Neural crest cell (in vitro differentiated cells): ENCODE data around the gene MYL9. TPM values are rescaled to one million over a fixed set of nuclear protein-coding genes. Genes with fewer than 3 reads are reported as not detected.
A peak's percentile ranks its signal among the peaks of the same experiment; 100 is the strongest.

Source experiments
- DNase-seq: peaks from one replicate; pipeline ENCODE4 v3.0.0; 2021; ENCODE audit warnings: low read depth, mixed read lengths, low spot score
- H3K27ac Mint-ChIP-seq: one replicate; pipeline ENCODE4 v1.8.0; 2021; ENCODE audit warnings: mild to moderate bottlenecking, mixed read lengths; ENCODE audit not compliant: unreplicated experiment
- H3K27me3 Mint-ChIP-seq: 2 replicates; pipeline ENCODE4 v1.8.0; 2021; ENCODE audit warnings: low read depth, mild to moderate bottlenecking, mixed read lengths
- H3K36me3 Mint-ChIP-seq: 2 replicates; pipeline ENCODE4 v1.8.0; 2021; ENCODE audit warnings: low read depth, mild to moderate bottlenecking, mixed read lengths
- H3K4me1 Mint-ChIP-seq: 2 replicates; pipeline ENCODE4 v1.8.0; 2021; ENCODE audit warnings: mixed read lengths
- H3K4me3 Mint-ChIP-seq: one replicate; pipeline ENCODE4 v1.8.0; 2021; ENCODE audit warnings: mild to moderate bottlenecking, mixed read lengths
- H3K9me3 Mint-ChIP-seq: 2 replicates; pipeline ENCODE4 v1.8.0; 2021; ENCODE audit warnings: mixed read lengths
- total RNA-seq: library from RNA; stranded (reverse); gene quantifications from 2 replicates; pipeline ENCODE4 v1.2.1, GENCODE V29; 2021
- TF ChIP-seq, protein P1 (sequence below): fragments of 200-600 bp; sonication (generic); conservative IDR thresholded peaks from 2 replicates; pipeline ENCODE4 v1.5.0; 2021; ENCODE audit warnings: antibody characterized with exemption, mild to moderate bottlenecking

Gene MYL9
- total RNA-seq, 1 donor from 2014 or later = 19.8 TPM

DNA sequence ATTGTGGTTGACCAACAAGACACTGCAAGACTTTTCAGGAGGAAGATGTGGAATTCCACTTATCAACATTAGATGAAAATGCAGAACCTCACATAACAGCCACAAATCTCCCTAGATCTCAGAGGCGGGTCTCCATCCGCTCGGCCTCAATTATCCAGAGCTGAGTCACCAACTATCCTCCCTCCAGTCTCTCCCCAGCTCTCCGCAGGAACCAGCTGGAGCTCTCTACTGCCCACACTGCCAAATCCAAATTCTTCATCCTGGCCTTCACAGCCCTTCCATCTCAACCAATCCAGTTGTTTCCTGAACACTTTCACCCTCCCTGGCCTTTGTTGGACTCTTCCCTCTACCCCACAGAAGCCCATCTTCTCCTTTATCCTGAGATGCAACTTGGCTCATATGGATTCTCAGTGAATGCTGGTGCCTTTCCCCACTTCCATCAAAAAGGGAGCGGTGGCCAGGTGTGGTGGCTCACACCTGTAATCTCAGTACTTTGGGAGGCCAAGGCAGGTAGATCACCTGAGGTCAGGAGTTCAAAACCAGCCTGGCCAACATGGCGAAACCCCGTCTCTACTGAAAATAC, 28.6 kb downstream of the MYL9 start:
- Mint-ChIP-seq H3K4me3 (peak overlapping the region; percentile 31), H3K36me3 (peaks cover 3% of the 10 kb centered on the region), H3K9me3 (peaks cover 3% of the 10 kb centered on the region), H3K27ac (no peak overlapping the region), H3K27me3 (peaks cover 7% of the 10 kb centered on the region), H3K4me1 (peaks cover 23% of the 10 kb centered on the region)
- TF ChIP-seq, protein P1, sequence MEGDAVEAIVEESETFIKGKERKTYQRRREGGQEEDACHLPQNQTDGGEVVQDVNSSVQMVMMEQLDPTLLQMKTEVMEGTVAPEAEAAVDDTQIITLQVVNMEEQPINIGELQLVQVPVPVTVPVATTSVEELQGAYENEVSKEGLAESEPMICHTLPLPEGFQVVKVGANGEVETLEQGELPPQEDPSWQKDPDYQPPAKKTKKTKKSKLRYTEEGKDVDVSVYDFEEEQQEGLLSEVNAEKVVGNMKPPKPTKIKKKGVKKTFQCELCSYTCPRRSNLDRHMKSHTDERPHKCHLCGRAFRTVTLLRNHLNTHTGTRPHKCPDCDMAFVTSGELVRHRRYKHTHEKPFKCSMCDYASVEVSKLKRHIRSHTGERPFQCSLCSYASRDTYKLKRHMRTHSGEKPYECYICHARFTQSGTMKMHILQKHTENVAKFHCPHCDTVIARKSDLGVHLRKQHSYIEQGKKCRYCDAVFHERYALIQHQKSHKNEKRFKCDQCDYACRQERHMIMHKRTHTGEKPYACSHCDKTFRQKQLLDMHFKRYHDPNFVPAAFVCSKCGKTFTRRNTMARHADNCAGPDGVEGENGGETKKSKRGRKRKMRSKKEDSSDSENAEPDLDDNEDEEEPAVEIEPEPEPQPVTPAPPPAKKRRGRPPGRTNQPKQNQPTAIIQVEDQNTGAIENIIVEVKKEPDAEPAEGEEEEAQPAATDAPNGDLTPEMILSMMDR = no peak
- DNase-seq = no peak

DNA sequence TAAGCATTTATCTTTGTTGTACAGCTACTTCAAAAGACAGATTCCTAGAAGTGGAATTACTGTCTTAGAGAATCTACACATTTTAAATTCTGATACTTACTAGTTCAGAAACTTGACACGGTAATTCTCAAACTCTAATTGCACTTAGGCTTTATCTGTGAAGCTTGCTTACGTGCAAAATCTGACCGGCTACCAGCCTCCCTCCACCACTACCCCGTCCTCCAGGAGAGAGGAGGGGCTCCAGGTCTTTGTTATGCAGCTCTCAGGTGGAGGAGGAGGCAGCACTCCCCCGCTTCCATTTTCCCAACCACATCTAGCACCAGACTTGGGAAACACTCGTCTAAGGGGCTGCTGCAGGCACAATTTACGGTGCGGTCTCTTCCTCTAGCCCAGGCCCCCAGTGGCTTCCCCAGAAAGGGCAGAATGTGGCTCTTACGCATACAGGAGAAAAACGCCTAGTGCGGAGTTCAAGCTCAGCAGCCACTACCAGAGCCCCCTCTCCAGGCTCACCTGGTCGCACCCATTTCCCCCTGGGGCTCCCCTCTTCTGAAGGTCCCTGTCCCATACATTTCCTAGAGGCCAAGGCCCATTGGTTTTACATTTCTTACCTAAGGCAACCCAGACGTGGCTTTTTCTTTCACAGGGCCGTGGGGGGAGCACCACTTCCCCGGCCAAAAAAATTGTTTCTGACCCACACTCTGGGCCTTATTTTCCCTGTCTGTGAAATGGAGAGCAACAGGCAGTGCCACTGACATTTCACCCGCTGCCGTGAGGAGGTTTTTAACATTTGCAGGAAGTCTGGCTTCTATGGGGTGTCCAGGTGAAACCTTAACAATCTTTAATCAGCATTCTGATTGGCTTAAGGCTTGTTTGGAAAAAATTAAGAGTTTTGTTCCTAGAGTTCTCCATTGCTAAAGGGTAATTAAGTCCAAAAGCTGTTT, 30.5 kb downstream of the MYL9 start:
- Mint-ChIP-seq H3K27ac (no peak overlapping the region), H3K9me3 (no peaks in the 10 kb centered on the region), H3K36me3 (no peaks in the 10 kb centered on the region), H3K4me3 (peak overlapping the region; percentile 90), H3K27me3 (peaks cover 8% of the 10 kb centered on the region), H3K4me1 (peaks cover 38% of the 10 kb centered on the region)
- TF ChIP-seq, protein P1 = no peak
- no peak for DNase-seq

DNA sequence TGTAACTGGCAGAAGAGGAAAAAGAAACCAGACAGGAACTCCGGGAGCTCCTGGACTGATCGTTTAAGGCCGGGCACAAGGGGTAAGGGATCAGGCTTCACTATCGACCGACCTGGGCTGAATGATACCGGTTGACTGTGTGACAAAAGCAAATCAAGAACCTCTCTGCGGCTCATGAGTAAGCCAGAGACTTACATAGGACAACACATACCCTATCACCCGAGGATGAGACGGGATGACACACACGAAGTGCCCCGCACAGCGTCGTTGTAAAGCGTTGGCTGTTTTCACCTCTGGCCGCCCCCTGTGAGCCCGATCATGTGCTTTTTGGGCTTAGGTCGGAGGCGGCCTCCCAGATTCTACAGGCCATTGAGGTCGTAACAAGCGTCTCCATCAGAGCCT, 31.4 kb downstream of the MYL9 start:
- TF ChIP-seq, protein P1 = no peak
- H3K9me3 Mint-ChIP-seq = no peaks in the 10 kb centered on the region
- peak overlapping the region; percentile 90 for H3K4me3 Mint-ChIP-seq
- H3K27ac Mint-ChIP-seq = peak overlapping the region; percentile 54
- H3K4me1 Mint-ChIP-seq = peaks cover 38% of the 10 kb centered on the region
- H3K27me3 Mint-ChIP-seq = peaks cover 8% of the 10 kb centered on the region
- H3K36me3 Mint-ChIP-seq = no peaks in the 10 kb centered on the region
- peak; percentile 26 for DNase-seq

DNA sequence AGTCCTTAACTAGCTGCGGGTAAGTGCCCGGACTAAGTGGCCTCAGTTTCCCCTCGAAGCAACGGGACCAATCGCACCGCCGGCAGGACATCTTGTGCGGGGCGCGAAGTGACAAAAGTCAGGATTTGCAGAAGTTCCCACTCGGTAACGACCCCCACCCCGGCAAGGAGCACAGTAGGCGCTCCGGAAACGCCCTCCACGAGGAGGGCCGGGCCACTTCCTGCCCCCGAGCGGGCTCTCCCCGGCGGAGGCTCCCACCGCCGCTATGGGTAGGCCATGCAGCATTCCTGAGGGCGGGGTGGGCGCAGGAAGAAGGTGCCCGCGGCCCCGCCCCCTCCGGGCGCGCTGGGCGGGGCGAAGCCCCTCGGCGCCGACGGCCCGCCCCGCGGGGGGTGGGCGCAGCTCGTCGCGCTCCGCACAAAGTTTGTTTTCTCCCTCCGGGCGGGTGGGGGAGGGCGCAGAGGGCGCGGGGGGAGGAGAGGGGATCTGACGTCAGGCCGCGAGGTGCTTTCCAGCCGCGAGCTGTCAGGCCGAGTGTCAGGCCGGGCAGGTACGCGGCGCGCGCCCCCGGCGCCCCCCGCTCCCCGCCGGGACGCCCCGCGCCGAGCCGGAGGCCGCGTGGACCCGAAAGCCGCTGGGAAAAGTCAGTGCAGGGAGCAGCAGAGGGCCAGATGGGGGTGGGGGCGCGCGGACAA, 31.9 kb downstream of the MYL9 start, which contains the start of gene TGIF2:
Gene TGIF2 (plus strand): TSS at position 495 of the 695 bp plus-strand sequence. CDS start 5,178 bp downstream, outside the sequence.
- Mint-ChIP-seq H3K4me3 (peak within 1 kb of the TSS; percentile 96), H3K27me3 (peaks cover 8% of the 10 kb centered on the region), H3K27ac (peak within 1 kb of the TSS; percentile 67), H3K36me3 (no peaks in the 10 kb centered on the region), H3K9me3 (no peaks in the 10 kb centered on the region), H3K4me1 (peaks cover 38% of the 10 kb centered on the region)
- peak; percentile 87 for DNase-seq
- TF ChIP-seq, protein P1 = no peak

DNA sequence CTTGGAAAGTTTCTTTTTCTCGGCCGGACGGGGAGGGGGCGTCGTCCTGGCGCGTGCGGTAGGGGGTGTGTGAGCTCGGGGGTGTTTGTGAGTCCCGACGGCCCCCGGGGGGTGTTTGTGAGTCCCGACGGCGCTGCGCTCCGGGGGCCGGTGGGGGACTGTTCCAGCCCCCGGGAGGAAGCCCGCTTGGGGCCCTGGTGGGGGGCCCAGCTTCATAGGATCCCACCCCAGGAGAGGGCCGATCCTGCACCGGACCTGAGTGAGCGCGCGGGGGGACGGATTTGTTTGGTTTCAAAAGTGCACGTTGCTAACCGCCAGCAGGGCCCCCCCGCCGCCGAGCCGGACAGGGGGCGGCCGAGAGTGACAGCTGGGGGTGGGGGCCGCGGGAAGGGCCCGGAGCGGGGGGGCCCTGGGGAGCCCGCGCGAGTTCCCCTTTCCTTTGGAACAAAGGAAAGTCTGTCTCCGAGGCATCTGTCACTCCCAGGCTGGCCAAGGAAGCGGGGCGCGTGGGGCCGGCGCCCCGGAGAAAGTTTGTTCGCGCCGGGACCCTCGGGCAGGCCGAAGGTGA, 32.6 kb downstream of the MYL9 start:
- H3K27me3 Mint-ChIP-seq = peaks cover 8% of the 10 kb centered on the region
- peaks cover 38% of the 10 kb centered on the region for H3K4me1 Mint-ChIP-seq
- H3K36me3 Mint-ChIP-seq = no peaks in the 10 kb centered on the region
- H3K27ac Mint-ChIP-seq = peak overlapping the region; percentile 67
- DNase-seq = no peak
- no peaks in the 10 kb centered on the region for H3K9me3 Mint-ChIP-seq
- peak overlapping the region; percentile 96 for H3K4me3 Mint-ChIP-seq
- TF ChIP-seq, protein P1 = no peak
